Jurkat, Clone E6-1 (cell line): ENCODE results near the gene TRIM63. TPM values are rescaled to one million over a fixed set of nuclear protein-coding genes. Genes with fewer than 3 reads are reported as not detected.
"Not testable (repeated sequence)": the region's sequence is repeated elsewhere in the genome, so short reads cannot be mapped to it uniquely, and the experiment has no call there.

Experiments used
- DNase-seq: peaks from one replicate; pipeline ENCODE4 v3.0.0-alpha.2; 2011; ENCODE audit warnings: low read depth, low spot score
- H3K4me3 ChIP-seq: 2 replicates; pipeline ENCODE4 v1.5.1; 2011; ENCODE audit warnings: mild to moderate bottlenecking, low read length, control low read depth, moderate library complexity
- polyA plus RNA-seq: library from polyadenylated mRNA; unstranded; fragments of >200 nt; gene quantifications from one replicate; pipeline ENCODE4 v1.2.1, GENCODE V29; 2012; ENCODE audit warnings: missing spikeins; ENCODE audit not compliant: insufficient read length, insufficient read depth

The TRIM63 gene
- not detected for polyA plus RNA-seq

DNA sequence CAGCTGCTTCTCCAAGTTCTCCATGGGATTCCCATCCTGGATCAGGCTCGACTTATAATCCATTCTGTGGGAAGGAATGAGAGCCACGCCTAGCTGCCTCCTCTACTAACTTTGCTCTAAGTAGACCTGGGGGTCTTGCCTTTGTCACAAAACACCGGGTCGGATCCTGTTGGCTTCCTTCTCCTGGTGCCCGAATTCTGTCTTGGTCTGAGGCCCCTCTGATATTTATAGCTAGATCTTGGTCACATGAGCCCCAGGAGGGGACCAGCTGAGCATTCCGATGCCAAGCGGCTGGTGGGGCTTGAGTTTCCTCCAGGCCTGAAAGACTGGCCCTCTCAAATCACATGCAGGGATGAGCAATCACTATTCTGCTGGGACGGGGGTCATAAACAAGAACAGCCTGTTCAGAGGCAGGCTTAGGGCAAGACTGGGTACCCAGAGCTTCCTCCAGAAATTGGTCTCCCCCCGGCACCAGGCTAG lies at the start of gene TRIM63:
Gene TRIM63 (minus strand): TSS at position 199 of the 480 bp plus-strand sequence. CDS start 136 bp downstream, at position 63.
- H3K4me3 ChIP-seq = no peak within 1 kb of the TSS
- no peak for DNase-seq

- no peak for DNase-seq
- no peak overlapping the region for H3K4me3 ChIP-seq
Observed at GRCh38 chr1:26114165-26114927, 46.9 kb upstream of the TRIM63 start.

- peak; percentile 32 for DNase-seq
- H3K4me3 ChIP-seq = peak overlapping the region; percentile 93
Observed at GRCh38 chr1:26112407-26112775, 45.0 kb upstream of the TRIM63 start.

DNA sequence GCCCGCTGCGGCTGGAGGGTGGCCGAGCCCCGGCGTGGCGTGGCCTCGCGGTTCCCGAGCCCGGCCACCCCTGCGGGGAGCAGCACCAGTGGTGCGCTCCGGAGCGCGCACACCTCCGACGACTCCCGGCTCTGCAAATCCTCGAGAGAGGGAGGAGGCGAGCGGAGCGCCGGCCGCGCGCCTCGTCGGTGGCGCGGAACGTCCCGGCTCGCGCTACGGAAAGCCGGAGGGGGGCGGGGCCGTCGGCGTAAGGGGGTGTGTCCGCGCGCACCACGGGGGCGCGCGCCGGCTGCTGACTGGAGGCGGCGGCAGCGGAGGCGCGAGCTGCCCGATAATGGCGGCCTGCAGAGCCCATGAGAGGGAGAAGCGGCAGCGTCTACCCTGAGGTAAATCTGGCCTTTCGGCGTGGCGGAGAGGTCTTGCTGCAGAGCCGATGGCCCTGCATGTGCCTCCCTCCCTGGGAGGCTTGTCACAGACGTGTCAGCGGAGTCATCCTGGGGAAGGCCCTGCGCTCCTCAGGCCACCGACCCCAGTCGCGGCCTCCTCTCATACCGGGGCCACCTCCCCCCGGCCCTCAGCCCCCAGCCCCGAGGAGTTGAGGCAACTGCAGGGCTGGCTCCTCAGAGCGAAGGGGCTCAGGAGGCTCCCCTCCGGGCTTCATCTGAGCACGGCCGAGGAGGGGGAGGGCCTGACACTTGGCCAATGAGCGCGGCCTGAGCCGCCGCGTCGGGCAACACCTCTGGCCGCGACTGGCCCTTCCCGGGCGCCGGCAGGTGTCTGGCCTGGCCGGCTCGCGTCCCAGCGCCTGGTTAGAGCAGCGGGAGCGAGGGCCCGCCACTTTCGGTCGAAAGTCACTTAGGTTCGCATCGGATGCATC lies 44.3 kb upstream of the TRIM63 start, which contains the start of gene PDIK1L:
Gene PDIK1L (plus strand): TSS at position 295 of the 877 bp plus-strand sequence. CDS start 2,485 bp downstream, outside the sequence.
- DNase-seq = peak; percentile 92

DNA sequence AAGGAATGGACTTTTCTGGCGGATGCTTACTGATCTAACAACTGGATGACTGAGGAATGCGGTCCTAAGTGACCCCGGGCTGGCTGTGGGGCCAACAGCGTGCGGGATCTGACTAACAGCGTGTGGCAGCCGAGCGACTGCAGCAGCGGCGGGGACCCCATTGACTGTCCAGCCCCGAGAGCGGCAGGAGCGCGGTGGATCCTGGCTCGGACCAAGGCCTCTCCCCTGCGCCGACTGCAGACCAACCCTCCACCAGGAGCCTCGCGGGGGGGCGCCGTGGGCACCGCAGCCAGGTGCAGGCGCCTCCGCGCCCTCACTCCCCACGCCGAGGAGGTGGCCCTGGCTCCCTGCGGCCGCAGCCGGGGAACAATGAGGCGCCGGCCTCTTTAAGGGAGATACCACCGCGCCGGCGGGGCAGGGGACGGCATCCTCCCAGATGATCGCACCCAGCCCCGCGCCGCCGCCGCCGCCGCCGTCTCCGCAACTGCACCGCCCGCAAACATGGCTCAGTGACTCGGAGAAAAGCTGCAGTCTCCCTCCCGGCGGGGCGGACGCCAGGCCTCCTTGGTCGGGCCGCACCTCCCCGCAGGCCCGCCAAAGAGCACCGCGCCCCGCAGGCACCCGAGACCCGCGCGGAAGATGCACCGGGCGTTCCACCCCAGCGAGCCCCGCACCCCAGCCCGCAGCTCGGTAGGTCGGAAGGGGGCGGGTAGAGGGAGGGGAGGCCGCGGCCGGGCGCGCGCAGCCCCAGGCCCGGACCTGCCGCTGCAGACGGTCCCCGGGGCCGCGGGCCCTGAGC lies 43.5 kb upstream of the TRIM63 start:
- peak; percentile 47 for DNase-seq
- H3K4me3 ChIP-seq = peak overlapping the region; percentile 71

More for the DNA sequence above, 44.3 kb upstream of the TRIM63 start, which contains the start of gene PDIK1L:
- peak within 1 kb of the TSS; percentile 93 for H3K4me3 ChIP-seq

DNA sequence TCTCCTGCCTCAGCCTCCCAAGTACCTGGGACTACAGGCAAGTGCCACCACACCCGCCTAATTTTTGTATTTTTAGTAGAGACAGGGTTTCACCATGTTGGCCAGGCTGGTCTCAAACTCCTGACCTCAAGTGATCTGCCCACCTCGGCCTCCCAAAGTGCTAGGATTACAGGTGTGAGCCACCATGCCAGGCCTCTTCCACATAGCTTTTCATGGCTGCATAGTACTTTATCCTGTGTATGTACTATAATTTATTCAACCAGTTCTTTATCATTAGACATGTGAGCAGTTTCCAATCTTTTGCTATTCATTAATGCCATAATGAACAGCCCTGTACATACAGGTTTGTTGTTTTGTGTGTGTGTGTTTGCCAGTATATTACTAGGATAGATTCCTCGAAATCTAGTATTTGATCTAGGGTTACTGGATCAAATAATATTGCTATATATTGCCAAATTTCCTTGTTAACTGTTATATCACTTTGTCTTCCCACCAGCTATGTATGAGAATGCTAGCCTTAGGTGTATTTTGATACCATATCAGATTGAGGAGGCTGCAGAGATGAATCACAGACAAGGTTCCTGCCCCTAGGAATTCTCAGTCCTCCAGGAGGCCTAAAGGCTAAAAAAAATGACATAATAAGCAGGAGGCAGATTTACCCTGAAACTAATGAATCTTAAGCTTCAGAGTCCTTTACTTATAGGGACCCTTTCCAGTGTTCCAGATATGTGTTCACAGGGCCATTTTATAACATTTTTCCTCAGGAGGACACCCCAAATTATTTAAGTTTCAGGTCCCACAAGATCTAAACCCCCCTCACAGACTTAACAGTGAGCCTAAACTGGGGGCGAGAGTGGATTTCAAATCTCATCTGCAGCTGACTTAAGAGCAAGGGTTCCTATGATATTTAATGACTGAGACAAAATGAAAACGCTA lies 42.1 kb upstream of the TRIM63 start:
- DNase-seq = no peak
- H3K4me3 ChIP-seq = no peak overlapping the region

GRCh38 chr1:26105226-26105548 lies 37.8 kb upstream of the TRIM63 start:
- H3K4me3 ChIP-seq, DNase-seq: not testable (repeated sequence)

- DNase-seq = no peak
- no peak overlapping the region for H3K4me3 ChIP-seq
Observed at GRCh38 chr1:26102526-26102925, 35.1 kb upstream of the TRIM63 start.

- H3K4me3 ChIP-seq = no peak overlapping the region
- no peak for DNase-seq
Observed at GRCh38 chr1:26102119-26102518, 34.7 kb upstream of the TRIM63 start.

DNA sequence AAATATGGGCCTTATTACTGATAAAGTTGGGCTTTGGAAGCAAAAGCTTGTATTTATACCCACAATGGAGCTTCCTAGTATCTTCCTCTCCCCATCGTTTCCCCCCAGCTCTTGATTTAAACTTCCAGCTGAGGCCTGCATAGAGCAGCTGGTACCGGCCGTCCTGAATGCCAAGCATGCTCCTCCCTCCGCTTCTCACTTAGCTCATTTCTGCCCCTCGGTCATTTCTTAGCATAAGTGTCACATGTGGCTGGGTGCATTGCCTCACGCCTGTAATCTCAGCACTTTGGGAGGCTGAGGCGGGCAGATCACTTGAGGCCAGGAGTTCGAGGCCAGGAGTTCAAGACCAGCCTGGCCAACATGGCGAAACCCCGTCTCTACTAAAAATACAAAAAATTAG lies 32.8 kb upstream of the TRIM63 start:
- DNase-seq, H3K4me3 ChIP-seq: not testable (repeated sequence)

GRCh38 chr1:26099780-26100179 lies 32.4 kb upstream of the TRIM63 start:
- no peak overlapping the region for H3K4me3 ChIP-seq
- no peak for DNase-seq

DNA sequence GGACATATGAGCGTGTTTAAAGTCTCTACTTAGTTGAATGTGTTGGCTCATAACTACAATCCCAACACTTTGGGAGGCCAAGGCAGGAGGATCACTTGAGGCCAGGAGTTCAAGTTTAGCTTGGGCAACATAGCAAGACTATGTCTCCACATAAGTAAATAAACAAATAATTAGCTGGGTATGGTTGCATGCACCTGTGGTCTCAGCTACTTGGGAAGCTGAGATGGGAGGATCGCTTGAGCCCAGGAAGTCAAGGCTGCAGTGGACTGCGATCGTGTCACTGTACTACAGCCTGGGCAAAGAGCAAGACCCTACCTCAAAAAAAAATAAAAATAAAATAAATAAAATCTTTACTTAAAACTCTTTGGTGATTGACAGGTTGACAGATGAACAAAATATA lies 31.2 kb upstream of the TRIM63 start:
- H3K4me3 ChIP-seq = no peak overlapping the region
- DNase-seq = no peak

DNA sequence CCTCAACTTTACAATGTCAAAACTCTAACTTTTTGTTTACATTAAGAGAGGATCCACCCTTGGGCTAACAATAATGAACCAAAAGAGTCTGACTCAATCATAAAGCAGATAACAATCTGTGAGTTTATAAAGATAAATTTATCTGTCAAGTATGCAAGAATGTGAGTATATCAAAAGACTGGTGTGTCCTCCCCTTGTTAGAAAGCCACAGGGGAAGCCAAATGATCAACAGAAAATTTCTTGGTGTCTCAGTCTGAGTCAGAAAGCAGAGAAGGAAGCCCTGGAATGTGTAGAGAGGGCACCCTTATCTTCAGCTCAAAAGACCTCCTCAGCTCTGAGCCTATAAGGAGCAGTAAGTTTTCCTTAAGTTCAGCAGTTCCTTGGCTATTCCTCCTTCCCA lies 30.3 kb upstream of the TRIM63 start:
- DNase-seq = no peak
- H3K4me3 ChIP-seq = no peak overlapping the region

DNA sequence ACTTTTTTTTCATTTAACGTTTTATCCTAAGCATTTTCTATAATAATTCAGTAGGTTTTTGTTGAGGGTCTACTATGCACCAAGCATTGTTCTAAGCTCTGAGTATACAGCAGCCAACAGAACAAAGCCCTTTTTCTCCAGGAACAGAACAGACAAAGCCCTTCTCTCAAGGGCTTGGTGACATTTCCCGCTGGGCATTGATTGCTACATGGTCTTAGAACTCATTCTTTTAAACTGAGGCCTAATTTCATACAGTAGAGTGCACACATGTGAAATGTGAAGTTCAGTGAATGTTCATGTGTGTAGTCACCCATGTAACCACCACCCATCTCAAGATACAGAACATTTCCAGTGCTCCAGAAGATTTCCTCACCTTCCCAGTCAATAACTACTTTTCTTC lies 29.0 kb upstream of the TRIM63 start:
- H3K4me3 ChIP-seq = no peak overlapping the region
- no peak for DNase-seq

DNA sequence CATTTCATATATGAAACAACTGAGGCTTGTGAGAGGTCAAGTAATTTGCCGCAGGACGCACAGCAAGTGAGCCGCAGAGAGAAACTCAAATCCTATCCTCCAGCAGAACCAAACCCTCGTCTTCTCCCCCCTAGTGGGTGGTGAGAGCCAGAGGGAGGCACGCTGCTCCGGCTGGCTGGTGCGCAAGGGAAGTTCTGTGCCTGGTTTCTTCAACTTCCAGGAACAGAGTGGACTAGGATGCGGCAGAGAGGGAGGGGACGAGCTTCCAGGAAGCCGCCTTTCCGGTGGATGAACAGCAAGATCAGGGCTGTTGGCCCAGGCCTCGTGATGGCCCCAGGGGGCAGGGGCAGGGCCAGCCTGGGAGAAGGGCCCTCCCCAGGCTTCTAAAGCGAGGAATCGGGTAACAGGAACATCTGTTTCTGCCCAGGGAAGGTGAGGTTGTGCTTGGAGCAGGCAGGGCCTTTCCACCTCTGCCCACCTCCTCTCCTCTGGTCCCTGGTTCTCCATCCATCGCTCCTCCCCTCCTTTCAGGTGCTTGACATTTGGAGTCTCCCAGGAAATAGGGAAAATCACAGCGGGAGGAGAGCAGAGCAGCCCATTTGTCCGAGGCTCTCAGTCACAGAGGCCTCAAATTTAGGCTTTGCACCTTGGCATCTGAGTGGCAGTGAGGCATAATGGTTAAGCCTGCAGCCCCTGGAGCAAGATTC lies 27.4 kb upstream of the TRIM63 start:
- no peak for DNase-seq
- no peak overlapping the region for H3K4me3 ChIP-seq

DNA sequence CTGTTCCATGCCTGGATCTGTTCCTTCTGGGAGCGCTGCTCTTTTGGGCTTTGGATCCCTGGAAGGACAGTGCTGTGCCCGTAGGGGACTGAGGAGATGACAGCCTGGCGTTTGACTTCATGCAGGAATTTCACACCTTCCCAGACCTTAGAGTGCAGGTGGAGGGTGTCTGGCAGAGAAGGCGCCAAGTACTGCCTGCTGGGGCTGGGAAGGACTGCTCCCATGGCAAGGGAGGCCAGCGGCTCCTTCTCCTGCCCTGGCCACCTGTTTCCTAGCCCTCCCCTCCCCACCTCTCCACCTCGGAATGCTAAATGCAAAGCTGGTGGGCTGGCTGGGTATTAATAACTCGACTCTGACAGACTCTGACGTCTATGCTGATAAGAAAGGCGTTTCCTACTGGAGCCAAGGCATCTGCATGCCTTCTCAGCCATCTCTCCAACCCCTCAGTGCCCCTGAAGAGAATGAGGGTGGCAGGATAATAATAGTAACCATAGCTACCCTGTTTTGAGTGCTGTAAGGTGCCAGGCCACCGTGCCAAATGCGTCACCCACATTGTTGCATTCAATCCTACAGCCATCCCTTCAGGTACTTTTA lies 26.7 kb upstream of the TRIM63 start:
- no peak for DNase-seq
- no peak overlapping the region for H3K4me3 ChIP-seq

DNA sequence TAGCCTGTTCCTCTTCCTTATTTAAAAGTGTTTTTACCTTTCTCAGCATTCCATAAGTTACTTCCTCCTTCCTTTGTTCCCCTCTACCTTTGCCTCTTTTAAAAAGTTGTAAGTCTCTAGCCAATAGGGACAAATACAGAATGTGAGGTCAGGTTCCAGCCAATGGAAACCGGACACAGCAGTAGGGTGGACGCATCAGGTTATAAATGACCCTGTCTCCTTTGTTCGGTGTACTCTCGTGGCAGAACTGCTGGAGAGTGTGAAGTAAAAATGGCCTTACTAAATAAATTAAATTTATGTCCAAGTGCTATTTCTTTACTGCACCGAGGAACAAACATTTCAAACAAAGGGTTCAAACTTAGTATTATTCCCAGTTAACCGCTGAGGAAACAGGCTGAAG lies 26.1 kb upstream of the TRIM63 start:
- H3K4me3 ChIP-seq, DNase-seq: not testable (repeated sequence)
